Glomerular endothelial cell (primary cell): Measurements from ENCODE around the gene PDCD5. TPM values are rescaled to one million over a fixed set of nuclear protein-coding genes. Genes with fewer than 3 reads are reported as not detected.
"Not testable (repeated sequence)": the region's sequence is repeated elsewhere in the genome, so short reads cannot be mapped to it uniquely, and the experiment has no call there.

Source experiments
- DNase-seq: peaks from one replicate; pipeline ENCODE4 v3.0.0-alpha.2; 2011; ENCODE audit warnings: low read depth, low spot score; ENCODE audit errors: extremely low read depth
- total RNA-seq: library from RNA; depleted of rRNA; stranded (reverse); fragments of >200 nt; gene quantifications from 2 replicates; pipeline ENCODE4 v1.2.3, GENCODE V29; 2015

PDCD5 gene
- 188 and 211 TPM in 2 replicates for total RNA-seq

- DNase-seq = peak; percentile 45
Observed at GRCh38 chr19:32580901-32581704, at the start of gene PDCD5. TSS of gene PDCD5 (plus strand) at chr19:32581190. CDS start at chr19:32581262, 72 bp downstream.

- no peak for DNase-seq
Observed at GRCh38 chr19:32532233-32532632, 48.8 kb upstream of the PDCD5 start.

GRCh38 chr19:32537580-32537979 lies 43.4 kb upstream of the PDCD5 start:
- DNase-seq = no peak

GRCh38 chr19:32539240-32539916 lies 41.6 kb upstream of the PDCD5 start:
- no peak for DNase-seq

- DNase-seq = no peak
Observed at GRCh38 chr19:32540621-32541020, 40.4 kb upstream of the PDCD5 start.

GRCh38 chr19:32541376-32541775 lies 39.6 kb upstream of the PDCD5 start:
- not testable (repeated sequence) for DNase-seq

GRCh38 chr19:32542477-32543108 lies 38.4 kb upstream of the PDCD5 start:
- DNase-seq = no peak

DNA sequence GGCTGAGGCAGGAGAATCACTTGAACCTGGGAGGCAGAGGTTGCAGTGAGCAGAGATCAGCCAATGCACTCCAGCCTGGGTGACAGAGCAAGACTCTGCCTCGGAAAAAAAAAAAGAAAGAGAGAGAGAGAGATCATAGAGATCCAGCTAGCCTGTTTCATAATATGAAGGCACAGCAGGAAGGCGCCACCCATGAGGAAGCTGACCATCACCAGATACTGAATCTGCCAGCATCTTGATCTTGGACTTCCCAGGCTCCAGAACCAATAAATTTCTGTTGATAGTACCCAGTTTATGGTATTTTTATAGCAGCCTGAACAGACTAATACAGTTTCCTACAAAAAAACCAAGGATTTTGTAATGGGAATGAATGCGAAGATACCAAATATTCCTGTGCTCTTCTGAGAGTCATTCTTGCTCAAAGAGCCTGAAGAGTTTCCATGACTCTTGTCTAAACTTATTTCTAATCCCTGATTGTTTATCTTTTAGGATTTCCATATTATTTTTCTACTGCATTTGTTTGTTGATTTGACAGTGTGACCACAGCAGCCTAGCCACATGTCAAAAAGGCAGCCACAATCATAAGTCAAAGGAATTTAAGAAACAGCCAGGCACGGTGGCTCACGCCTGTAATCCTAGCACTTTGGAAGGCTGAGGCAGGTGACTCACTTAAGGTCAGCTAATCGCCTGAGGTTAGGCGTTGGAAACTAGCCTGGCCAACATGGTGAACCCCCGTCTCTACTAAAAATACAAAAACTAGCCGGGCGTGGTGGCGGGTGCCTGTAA lies 37.7 kb upstream of the PDCD5 start:
- no peak for DNase-seq

DNA sequence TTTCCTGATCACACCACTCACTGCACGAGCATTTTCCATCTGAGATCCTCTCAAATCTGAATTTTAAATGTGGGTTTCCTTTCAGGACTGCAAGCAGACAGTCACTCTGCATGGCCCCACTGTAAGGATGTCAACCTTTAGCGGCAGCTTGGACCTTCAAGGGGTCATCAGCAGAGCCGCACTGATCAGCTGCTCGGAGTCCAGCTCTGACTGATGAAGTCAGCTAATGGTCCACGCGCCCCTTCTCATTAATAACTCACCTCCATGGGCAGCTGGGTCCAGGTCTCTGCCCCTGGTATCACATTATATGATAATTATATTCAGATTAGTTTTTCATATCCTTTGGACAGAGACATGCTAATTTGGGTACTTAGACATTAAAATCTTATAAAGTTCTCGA lies 36.1 kb upstream of the PDCD5 start:
- DNase-seq = no peak

DNA sequence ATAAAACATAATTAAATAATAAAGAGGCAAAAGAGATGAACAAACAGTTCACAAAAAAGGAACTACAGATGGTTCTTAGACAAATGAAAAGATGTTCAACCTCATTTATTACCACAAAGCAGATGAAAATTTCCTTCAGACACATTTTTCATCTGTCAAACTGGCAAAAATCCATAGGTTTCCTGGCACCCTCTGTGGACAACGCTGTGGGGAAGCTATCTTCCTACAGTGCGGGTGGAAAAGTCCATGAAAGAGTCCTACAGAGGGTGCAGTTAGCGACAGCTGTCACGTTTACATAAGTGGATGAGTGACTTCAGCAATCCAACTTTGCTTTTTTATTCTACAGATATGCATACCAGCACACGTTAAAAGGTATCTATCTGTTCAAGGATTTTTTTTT lies 30.3 kb upstream of the PDCD5 start:
- no peak for DNase-seq

DNA sequence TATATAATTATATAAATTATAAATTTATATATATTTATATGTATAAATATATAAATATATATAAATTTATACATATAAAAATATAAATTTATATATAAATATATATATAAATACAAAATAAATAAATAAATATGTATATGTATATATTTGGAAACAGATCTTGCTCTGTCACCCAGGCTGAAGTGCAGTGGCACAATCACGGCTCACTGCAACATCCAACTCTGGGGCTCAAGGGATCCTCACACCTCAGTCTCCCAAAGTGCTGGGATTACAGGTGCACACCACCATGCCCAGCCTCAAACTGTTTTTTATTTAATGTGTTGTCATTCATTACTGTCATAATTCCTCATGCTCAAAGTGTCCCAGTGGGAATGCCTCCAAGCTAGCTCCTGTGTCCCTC lies 25.2 kb upstream of the PDCD5 start:
- DNase-seq = no peak

- no peak for DNase-seq
Observed at GRCh38 chr19:32558607-32559228, 22.3 kb upstream of the PDCD5 start.

- DNase-seq = no peak
Observed at GRCh38 chr19:32563761-32564160, 17.2 kb upstream of the PDCD5 start.

- DNase-seq = no peak
Observed at GRCh38 chr19:32566246-32566830, 14.7 kb upstream of the PDCD5 start.

GRCh38 chr19:32567486-32567885 lies 13.5 kb upstream of the PDCD5 start:
- DNase-seq = no peak

DNA sequence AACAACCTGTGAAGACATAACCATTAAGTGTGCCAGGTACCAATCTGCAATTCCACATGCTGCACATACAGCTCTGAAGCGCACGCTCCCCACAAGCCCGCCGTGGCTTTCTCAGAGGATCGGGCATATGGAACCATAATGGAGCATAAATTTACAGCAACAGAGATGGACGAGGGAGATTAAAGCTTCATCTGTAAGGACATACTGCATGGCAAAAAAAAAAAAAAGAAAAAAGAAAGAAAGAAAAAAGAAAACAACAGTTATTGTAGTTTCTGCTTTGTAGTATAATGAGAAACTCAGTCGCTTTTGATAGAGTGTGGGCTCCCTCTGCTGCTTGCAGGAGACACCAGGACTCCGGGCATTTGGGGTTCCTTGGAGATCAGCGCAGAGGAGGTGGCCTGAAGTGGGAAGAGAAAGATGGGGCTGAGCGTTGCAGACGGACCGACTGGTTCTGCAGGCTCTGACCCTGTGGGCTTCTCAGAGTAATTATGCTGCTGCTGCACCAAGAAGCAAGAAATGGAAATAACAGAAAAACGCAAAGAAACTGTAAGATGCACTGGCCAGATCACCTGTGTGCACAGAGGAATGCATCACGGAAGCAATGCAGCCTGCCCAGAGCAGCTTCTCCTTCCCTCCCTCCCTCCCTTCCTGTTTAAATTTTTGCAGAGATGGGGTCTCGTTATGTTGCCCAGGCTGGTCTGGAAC lies 10.8 kb upstream of the PDCD5 start:
- DNase-seq = peak; percentile 20

GRCh38 chr19:32571471-32572075 lies 9.4 kb upstream of the PDCD5 start:
- not testable (repeated sequence) for DNase-seq

DNA sequence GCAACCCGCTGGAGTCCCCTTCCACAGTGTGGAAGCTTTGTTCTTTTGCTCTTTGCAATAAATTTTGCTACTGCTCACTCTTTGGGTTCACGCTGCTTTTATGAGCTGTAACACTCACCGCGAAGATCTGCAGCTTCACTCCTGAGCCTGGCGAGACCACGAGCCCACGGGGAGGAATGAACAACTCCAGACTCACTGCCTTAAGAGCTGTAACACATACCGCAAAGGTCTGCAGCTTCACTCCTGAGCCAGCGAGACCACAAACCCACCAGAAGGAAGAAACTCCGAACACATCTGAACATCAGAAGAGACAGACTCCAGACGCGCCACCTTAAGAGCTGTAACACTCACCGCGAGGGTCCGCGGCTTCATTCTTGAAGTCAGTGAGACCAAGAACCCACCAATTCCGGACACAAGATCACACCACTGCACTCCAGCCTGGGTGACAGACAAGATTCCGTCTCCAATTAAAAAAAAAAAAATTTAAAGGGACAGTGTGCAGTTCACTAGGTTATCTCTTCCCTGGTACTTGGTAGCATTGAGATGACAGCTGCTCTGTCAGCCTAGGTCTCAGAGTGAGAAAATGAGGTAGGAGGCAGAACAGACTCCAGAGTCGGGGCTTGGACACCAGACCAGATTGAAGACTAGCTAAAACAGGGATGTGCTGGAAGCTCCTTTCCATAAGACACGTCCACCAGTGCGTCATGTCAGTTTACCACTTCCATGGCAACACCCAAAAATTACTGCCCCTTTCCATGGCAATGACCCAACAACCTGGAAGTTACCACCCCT lies 8.1 kb upstream of the PDCD5 start:
- DNase-seq = not testable (repeated sequence)
